Stromal cell of bone marrow (primary cell): ENCODE results near the gene SAFB2.

ENCODE experiments used
- DNase-seq: peaks from one replicate; pipeline ENCODE4 v3.0.0-alpha.2; 2012; ENCODE audit warnings: low read depth

SAFB2 gene

DNA sequence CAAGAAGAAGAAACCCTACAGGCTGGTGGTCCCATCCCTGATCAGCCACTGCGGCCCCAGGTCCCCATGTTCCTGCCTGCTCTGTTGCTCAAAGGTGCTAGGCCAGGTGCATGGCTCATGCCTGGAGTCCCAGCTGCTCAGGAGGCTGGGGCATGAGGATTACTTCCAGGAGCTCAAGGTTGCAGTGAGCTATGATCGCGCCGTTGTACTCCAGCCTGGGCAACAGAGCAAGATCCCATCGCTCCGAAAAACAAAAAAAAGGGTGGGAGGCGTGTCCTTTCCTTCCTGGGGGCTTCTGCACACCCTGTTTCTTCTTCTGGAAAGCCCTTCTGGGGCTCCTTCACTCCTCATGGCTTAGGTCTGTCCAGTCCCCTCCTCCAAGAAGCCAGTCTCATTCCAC, 42.9 kb downstream of the SAFB2 start:
- DNase-seq, result no peak

DNA sequence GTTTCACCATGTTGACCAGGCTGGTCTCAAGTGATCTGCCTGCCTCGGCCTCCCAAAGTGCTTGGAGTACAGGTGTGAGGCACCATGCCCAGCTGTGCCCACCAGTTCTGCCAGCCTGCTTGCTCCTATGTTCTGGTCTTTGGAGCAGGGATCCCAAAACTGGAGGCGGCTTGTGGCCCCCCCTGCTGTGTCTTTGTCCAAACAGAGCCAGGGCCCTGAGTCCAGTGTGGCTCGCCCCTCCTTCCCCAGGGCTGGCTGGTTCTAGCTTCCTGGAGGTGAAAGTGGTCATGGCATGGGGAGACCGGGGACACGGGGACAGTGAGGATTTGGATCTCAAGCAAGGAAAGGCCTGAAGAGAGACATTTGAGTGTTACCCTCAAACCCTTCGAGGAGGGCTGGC, 43.3 kb downstream of the SAFB2 start:
- no peak for DNase-seq

DNA sequence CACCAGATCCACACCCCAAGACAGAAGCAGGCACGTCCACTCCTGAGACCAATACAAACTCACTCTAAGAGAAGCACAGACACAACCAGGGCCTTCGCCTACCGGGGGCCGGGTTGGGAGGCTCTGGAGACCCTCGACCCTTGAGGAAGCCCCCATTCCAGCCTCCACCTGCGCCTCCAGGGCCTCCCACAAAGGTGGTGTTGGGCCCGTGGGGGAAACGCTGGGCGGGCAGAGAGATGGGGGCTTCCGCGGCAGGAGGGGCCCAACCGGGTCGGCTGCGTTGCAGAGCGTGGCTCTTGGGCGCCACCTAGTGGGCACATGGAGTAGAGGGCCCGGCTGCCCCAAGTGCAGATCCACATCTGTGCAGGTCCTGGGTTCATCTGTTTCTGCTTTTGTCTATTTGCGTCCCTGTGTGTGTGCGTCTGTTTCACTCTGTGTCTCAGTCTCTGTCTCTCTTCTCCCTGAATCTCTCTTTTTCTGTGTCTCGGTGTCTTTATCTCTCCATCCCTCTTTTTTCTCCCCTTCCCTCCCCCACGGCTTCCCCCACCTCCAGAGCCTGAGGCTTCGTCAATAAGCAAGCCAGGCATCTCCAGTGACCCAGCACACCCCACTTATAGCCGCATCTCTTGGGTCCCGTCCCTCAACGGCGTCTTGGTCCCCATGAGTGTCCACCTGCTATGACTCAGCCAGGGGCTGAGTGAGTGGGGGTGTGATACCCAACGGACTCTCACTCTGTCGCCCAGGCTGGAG, 44.3 kb downstream of the SAFB2 start:
- no peak for DNase-seq

DNA sequence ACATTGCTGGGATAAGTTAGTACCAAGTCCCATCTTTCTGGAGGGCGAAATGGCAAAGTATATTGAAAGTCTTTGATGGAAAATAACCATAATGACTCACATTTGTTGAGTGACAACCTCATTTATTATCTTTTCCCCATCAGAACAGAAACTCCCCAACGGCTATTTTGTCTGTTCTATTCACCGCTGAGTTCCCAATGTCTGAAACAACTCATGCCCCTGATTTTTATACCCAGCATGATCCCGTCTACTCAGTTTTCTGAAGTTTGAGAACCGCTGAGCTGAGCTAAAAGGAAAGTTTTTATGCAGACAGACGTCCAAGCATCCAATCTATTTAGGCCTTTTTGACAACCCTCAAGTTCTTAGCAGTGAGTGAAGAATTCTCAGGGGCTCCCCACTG, 47.0 kb downstream of the SAFB2 start:
- no peak for DNase-seq

DNA sequence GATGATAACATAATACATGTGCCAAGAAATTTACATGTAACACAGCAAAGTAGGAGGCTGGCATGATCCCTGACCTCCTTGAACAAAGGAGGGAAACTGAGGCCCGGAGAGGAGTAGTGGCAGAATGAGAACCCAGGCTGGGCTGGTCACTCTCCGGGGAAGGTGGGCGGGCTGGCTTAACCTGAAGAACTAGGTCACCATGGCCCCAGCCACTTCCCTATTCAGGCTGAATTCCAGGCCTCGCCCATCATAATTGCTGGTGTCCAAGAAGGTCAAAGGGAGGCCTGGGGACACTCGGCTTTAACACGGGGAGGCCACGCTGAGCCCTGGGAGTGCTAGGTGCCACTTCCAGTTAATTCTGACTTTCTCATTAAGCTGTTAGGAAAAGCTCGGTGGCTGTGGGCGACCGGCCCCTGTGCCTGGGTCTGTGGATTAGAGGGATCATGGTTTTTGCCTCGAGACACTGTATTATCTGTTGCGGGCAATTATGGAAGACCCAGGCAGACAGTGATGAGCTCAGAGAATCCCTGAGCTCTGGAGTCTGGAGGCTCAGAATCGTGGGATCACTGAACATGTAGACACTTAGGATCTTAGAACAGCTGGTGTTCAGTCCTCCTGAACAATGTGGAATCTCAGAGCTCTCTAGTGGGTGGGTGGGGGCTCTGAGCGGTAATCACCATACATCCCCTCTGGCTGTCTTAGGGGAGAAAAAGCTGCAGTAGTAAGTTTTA, 49.9 kb downstream of the SAFB2 start:
- DNase-seq, result no peak

DNA sequence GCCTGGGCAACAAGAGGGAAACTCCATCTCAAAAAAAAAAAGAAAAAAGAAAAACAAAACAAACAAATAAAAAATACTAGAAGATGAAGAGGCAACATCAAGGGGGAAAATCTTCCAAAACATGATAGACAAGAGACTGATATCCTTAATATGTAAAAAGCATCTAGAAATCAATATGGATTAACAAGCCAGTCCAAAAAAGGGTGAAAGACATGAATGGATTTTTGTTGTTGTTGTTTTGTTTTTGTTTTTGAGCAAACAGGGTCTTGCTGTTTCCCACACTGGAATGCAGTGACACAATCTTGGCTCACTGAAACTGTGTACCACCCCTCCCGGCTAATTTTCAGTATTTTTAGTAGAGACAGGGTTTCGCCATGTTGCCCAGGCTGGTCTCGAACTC, 50.8 kb downstream of the SAFB2 start:
- no peak for DNase-seq

DNA sequence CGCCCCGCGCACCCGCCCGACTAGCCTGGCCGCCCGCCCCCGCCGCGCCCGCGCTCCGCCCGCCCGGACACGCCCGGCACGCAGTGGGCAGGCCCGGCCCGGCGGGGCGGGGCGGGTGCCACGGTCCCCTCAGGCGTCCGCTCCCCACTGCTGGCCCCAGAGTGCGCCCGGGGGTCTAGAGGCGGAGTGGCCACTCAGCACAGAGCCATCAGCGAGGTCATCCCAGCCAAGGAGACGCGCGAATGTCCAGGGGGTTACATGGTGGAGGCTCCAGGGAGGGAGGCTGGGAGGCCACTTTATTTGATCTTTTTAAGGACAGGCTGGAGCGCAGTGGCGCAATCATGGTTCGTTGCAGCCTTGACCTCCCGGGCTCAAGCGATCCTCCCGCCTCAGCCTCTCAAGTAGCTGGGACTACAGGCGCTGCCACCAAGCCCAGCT, 54.6 kb downstream of the SAFB2 start:
- no peak for DNase-seq

DNA sequence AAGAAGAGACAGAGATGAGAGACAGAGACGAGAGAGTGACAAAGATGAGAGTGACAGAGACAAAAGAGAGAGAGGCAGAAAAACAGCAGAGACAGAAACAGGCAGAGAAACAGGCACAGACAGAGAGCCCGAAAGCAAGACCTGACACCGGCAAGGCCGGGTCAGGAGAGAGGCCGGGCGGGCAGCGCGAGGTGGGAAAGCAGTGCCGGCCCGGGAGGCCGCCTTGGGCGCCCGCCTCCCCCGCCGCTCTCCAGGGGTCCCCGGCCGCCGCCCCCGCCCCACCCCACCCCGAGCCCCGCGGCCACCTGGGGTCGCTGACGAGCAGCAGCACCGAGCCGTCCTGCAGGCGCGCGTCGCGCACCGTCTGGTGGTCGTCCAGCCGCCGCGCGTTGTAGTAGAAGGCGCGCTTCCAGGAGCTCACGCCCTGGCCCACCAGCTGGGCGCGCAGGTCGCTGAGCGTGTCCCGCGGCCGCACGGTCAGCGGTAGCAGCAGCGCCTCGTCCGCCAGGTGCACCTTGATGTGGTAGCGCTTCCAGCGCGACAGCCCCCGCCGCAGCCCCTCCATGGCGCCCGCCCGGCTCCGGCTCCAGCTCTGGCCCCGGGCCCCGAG, 55.1 kb downstream of the SAFB2 start, which contains the start of gene TINCR:
Gene TINCR (minus strand): TSS at position 594 of the 610 bp plus-strand sequence.
- no peak for DNase-seq

DNA sequence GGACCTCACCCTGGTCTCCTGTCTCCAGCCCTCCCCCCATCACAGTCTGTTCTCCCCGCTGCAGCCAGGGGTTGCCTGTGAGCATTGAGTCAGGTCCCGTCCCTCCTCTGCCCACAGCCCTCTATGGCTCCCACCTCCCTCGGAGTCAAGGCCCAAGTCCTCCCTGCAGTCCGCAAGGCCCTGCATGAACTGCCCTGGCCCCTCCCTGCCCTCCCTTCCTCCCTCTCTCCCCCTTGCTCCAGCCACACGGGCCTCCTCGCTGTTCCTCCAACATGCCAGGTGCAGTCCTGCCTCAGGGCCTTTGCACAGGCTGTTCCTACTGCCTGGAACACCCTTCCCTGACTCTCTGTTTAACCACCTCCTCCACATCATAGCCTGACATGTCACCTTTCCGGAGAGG, 57.6 kb downstream of the SAFB2 start:
- no peak for DNase-seq

DNA sequence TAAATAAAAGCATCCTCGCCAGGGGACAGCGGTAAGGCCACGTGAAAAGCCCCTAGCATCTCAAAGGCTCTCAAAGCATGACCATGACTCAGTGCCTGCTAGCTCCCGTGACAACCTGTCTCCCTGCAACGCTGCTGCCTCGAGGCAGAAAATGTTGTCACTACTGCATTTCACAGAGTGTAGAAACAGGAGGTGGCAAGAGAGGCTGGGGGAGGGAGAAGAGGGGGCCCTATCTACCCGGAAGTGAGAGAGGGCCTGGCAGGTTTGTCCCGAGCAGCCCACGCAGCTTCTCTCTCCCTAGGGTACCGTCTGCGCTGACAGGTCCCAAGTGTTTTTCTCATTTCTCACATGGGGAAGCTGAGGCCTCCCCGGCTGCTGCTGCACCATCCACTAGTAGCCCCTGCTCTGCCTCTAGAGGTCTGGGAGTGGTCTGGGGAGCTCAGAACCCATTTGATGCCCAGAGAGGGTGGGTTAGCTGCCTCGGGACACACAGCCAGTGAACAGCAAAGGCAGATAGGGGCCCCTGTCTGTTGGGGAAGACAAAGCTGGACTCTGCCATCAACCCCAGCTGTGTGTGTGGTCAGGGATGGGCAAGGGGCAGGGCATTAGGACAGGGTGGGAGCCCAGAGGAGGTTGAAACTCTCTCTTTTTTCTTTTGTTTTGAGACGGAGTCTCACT, 58.5 kb downstream of the SAFB2 start:
- DNase-seq, result no peak

DNA sequence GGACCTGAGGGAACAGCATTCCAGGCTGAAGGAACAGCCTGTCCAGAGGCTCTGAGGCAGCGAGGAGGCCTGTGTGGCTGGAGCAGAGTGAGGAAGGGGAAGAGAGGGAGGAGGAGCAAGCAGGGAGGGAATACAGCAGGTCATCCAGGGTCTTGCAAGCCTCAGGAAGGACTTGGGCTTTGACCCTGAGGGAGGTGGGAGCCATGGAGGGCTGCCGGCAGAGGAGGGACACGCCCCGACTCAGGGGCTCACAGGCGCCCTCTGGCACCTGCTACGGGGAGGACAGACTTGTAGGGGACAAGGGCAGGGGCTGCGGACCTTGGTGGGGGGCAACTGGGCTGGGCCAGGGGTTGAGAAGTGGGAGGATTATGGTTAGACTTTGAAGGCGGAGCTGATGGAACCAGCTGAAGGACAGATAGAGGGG, 59.6 kb downstream of the SAFB2 start:
- no peak for DNase-seq

DNA sequence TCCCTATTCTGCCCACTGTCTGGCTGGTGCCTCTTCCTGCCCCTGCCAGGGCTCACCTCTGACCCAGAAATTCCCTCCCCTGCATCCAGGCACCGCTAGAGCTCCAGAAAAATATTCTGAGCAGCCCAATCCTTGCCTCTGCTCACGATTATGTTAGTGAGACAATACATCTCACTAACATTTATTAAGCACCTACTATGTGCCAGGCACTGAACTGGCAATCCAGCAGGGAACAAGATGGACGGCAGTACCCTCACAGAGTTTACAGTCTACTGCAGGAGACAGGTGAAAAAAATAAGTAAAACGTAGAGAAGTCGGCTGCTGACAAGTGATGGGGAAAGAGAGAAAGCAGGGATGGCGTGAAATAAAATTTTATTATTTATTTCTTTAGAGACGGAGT, 60.3 kb downstream of the SAFB2 start:
- no peak for DNase-seq

DNA sequence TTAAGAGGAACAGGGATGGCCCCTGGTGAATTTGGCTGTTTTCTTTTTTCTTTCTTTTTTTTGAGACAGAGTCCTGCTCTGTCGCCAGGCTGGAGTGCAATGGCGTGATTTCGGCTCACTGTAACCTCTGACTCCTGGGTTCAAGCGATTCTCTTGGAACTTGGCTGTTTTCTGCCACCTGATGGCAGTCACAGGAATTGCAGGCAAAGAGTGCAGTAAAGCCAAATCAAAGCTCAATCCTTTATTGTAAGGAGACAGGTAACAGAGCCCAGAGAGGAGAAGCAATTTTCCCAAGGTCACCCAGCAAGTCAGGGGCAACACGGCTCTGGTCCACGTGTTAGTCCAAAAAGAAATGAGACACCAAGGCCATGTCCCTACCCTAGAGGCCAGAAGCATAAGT, 61.0 kb downstream of the SAFB2 start:
- DNase-seq, result no peak

DNA sequence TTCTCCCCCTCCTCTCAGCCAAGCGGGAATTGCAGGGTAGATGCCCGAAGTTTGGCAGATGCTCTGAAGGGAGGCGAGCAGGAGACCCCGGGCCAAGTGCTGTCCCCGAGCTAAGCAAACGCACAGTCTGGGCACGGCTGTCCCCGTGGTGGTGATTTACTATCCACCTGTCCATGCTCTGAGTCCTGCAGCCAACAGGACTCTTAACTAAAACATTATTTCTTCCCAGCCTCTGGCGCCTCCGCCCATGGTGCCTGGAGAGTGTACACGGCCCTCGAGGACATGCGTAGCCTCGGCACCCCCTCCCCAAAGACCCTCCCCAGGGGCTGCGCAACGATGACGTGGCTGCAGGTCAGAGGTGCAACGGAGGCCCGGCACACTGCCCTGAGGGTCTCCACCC, 62.4 kb downstream of the SAFB2 start:
- DNase-seq, result no peak

DNA sequence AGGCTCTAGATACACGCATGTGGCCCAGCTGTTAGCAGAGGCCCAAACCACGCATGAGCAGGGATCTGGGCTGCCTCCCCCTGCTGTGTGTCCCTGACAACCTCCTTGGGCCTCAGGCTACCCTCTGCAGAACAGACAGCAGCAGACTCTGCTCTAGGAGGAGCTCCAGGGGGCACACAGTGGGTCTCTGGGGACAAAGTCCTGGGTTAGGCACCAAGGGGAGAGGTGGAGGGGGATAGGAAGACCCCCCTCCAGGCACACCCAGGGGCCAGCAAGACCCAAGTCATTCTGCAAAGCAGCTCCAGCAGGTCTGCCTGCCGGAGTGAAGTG, 62.8 kb downstream of the SAFB2 start:
- no peak for DNase-seq

DNA sequence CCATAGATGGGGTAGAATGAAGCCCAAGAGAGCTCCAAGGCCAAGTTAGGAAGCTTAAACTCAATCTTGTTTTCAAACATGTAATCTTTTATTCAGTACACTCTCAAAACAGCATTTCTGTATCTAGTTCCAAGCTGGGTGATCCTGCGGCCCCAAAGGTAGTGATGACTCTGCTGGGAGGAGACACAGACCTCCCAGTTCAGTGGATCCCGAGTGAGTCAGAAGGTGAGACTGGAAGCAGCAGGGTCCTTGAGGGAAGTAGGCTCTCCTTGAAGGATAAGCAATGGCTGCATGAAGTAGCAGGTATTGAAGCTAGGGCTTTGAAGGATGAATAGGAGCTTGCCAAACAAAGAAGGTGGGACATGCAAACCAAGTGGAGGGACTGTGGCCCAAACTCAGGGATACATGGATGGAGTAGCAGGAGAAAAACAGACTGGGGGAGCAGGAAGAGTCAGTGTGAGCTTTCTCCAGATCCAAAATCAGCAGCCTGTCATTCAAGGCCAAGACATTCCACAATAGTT, 64.4 kb downstream of the SAFB2 start:
- no peak for DNase-seq

DNA sequence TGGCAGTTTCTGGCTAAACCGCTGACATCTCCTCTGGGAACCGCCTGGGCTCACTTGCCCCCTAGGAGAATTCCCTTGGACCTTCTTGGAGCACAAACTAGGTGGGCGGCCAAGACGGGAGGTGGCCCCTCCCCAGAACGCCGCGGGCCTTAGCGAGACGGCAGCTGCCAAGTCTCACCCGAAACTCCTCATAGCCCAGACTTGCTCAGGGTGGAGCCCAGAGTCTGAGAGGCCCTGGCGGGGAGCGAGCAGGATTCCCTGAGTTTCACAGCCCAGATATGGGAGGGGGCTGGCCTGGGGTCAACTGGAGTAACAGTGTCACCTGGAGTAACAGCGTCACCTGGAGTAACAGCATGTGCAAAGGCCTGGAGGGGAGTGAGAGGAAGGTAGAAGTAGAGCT, 64.9 kb downstream of the SAFB2 start:
- DNase-seq, result no peak

DNA sequence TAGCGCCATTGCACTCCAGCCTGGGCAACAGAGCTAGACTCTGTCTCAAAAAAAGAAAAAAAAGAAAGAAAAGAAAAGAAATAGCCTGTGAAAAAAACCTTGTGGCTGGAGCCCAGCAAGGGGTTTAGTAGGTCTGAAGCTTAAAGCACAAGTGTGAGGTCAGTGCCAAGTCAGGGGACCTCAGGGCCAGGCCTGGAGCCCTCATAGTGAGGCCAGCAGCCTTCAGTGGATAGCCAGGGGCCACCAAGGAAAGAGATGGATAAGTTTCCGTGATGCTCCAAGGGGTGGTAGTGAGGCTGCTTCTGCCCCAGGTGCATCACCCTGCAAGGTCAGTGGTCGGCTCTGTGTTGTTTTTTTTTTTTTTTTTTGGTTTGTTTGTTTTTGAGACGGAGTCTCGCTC, 67.7 kb downstream of the SAFB2 start:
- no peak for DNase-seq

DNA sequence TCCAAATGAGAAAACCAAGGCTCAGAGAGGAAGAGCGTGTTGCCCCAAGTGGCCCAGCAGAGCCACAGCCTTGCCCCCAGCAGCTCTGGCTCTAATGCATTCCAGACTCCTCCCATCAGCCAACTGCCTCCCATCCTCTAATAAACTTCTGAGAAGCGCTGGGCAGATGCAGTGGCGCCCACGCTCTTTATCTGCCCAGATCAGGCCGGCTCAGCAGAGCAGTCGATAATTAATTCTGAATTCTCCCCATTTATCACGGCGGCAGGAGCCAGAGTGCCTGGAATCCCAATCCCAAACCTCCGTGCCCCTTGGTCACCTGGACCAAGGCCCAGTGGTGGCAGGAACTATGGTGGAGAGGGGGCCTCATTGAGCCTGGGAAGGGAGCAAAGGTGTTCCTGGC, 68.7 kb downstream of the SAFB2 start:
- DNase-seq, result no peak

DNA sequence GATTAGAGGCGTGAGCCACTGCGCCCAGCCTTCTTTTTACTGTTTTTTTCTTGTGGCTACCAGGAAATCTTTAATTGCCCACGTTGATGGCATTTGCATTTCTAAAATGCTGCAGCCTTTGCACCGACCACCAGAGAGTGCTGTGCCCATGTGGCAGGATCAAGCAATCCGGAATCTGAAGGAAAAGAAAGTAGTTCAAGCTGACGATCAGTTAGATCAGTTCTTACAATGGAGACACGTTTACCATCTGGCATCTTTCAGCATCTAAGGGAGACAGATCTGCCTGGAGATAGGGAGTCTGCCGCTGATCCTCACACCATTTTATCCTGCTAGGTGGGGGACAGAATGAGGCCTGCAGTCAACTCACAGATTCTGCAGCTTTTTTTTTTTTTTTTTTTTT, 74.7 kb downstream of the SAFB2 start:
- DNase-seq, result peak; percentile 3

DNA sequence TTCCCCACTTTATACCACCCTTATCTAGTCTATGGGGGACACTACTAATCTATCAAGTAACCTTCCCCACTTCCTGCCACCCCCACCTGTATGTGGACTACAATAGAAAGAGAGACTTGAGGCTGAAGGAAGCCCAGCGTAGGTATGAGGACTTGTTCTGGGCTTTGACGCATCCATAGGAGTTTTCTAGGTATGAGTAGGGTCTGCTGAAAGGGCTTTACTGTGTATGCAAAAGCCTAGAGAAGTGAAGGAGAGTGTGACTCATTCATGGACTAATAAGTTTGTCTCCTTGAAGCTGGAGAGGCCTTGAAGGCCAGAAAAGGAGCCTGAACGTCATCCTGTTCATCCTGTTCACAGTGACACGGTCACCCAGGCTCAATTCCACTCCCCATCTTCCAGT, 76.6 kb downstream of the SAFB2 start:
- no peak for DNase-seq

DNA sequence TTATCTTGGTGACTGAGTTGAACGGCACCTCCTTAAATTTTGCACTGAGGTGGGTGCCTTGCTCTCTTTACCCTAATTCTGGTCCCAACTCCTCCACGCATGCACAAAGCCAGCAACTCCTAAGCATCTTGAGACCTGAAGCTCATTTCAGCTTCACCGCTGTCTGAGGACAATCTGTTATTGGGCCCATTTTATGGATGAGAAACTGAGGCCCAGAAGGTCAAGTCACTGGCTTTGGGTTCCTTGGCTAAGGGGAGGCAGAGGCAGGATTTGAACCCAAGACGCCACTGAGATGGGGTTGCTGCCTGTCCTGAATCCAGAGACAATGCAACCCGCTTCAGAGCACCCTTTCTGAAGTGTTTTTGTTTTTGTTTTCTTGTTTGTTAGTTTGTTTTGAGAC, 77.5 kb downstream of the SAFB2 start:
- DNase-seq, result no peak

DNA sequence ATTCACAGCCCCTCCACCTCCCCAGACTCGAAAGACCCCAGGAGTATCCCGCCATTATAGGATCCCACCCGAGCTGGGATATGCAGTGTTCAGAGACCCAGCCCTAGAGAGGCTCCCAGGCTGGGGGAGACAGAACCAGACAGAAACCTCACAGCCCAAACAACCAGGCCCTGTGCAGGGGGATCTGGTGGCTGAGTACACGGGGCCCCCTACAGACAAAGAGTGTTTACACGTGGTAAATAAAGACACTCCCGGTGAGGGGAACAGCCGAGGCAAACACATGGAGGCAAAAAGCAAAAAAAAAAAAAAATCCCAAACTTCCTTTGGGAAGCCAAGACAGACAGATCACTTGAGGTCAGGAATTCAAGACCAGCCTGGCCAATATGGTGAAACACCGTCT, 79.9 kb downstream of the SAFB2 start:
- DNase-seq, result no peak
